Fibroblast of upper back skin (primary cell): ENCODE results near the gene CELA2B.
"Not testable (repeated sequence)": the region's sequence is repeated elsewhere in the genome, so short reads cannot be mapped to it uniquely, and the experiment has no call there.

Experiments
- DNase-seq: peaks from one replicate; pipeline ENCODE4 v3.0.0-alpha.2; 2013

Gene CELA2B

GRCh38 chr1:15501208-15502032, 25.5 kb downstream of the CELA2B start:
- DNase-seq = peak; percentile 36

GRCh38 chr1:15504436-15504835, 28.5 kb downstream of the CELA2B start:
- no peak for DNase-seq

- DNase-seq = no peak
Observed at GRCh38 chr1:15506831-15507230, 30.9 kb downstream of the CELA2B start.

GRCh38 chr1:15507278-15507677, 31.4 kb downstream of the CELA2B start:
- no peak for DNase-seq

- no peak for DNase-seq
Observed at GRCh38 chr1:15508700-15509487, 33.0 kb downstream of the CELA2B start.

GRCh38 chr1:15509586-15509985, 33.7 kb downstream of the CELA2B start:
- DNase-seq = no peak

- DNase-seq = no peak
Observed at GRCh38 chr1:15510611-15511405, 34.9 kb downstream of the CELA2B start.

GRCh38 chr1:15513192-15513591, 37.3 kb downstream of the CELA2B start:
- no peak for DNase-seq

GRCh38 chr1:15513919-15514318, 38.0 kb downstream of the CELA2B start:
- DNase-seq = no peak

- not testable (repeated sequence) for DNase-seq
Observed at GRCh38 chr1:15514557-15514956, 38.7 kb downstream of the CELA2B start.

GRCh38 chr1:15515022-15515663, 39.2 kb downstream of the CELA2B start:
- DNase-seq = no peak

- DNase-seq = no peak
Observed at GRCh38 chr1:15519625-15520024, 43.7 kb downstream of the CELA2B start.

GRCh38 chr1:15521206-15521906, 45.5 kb downstream of the CELA2B start:
- DNase-seq = not testable (repeated sequence)

- DNase-seq = no peak
Observed at GRCh38 chr1:15522551-15522950, 46.6 kb downstream of the CELA2B start.

- DNase-seq = no peak
Observed at GRCh38 chr1:15523104-15524020, 47.5 kb downstream of the CELA2B start.

- DNase-seq = no peak
Observed at GRCh38 chr1:15524021-15524282, 48.0 kb downstream of the CELA2B start, which contains the start of gene CASP9. Gene CASP9 (minus strand): TSS chr1:15524215. CDS start chr1:15524200, 15 bp downstream.

GRCh38 chr1:15524283-15525049, 48.6 kb downstream of the CELA2B start:
- DNase-seq = peak; percentile 99

GRCh38 chr1:15525050-15526020, 49.4 kb downstream of the CELA2B start:
- no peak for DNase-seq

- no peak for DNase-seq
Observed at GRCh38 chr1:15526021-15526489, 50.2 kb downstream of the CELA2B start.
